ENCODE results near the gene NCAM1.
"Not testable (repeated sequence)": the region's sequence is repeated elsewhere in the genome, so short reads cannot be mapped to it uniquely, and the experiment has no call there.

The NCAM1 gene

DNA sequence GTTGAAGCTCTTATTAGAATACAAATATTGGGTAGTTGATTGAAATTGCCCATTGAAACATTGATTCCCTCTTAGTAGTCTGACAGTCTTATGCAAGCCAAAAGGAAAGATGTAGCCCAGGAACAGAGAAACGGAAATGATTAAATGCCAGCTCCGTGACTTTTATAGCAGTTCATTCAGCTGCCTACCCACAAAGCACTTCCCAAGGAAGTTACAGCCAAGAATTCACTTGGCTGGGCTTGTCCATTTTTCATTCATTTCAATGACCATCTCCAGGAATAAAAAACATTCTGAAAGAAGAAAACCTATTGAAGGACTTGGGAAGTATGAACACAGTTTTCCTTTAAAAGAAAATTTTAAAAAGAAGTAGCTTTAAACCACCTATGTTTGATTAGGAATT lies 62.0 kb downstream of the NCAM1 start:
- DNase-seq = no peak

- DNase-seq = no peak
Observed at GRCh38 chr11:113023986-113024385, 62.8 kb downstream of the NCAM1 start.

- no peak for DNase-seq
Observed at GRCh38 chr11:113026778-113027177, 65.6 kb downstream of the NCAM1 start.

- DNase-seq = no peak
Observed at GRCh38 chr11:113034576-113034975, 73.4 kb downstream of the NCAM1 start.

DNA sequence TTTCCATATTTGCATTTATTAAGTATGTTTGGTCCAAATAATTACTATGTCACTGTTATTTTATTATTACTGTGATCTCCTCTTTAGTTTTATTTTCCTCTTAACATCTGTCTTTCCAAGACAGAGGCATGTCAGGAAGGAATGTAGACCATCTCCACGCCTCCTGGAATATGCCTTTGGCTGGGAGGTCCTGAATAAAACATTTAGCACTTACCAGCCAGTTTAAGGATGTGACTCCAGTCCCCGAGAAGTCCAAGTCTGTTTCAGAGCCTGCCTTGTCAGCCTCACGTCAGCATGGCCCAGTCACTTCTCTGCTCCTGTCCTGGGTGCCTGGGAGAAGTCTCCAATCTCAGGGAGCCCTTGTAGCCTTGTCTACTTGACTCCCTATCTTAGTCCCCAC lies 74.5 kb downstream of the NCAM1 start:
- DNase-seq = no peak

DNA sequence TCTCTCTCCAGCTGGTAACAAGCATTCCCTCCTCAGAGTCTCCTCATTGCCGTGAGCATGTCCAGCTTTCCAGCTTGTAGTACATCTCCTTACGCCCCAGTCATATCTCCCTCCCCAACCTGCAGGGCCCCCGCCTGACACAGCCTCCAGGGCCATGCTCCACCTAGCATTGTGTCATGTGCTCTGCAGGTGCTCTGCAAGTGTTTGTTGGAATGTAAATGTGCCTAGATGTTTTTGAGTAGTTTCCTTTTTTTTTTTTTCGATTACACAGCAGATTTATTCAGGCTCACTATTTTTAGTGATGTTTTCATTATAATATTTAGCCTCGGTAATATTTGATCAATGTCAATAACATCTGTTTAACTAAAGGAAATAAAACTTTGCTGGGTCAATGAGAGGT lies 82.5 kb downstream of the NCAM1 start:
- DNase-seq = no peak

- no peak for DNase-seq
Observed at GRCh38 chr11:113045146-113045545, 83.9 kb downstream of the NCAM1 start.

GRCh38 chr11:113046866-113047265 lies 85.6 kb downstream of the NCAM1 start:
- no peak for DNase-seq

GRCh38 chr11:113048820-113049768 lies 87.9 kb downstream of the NCAM1 start:
- peak; percentile 20 to 32 for DNase-seq

DNA sequence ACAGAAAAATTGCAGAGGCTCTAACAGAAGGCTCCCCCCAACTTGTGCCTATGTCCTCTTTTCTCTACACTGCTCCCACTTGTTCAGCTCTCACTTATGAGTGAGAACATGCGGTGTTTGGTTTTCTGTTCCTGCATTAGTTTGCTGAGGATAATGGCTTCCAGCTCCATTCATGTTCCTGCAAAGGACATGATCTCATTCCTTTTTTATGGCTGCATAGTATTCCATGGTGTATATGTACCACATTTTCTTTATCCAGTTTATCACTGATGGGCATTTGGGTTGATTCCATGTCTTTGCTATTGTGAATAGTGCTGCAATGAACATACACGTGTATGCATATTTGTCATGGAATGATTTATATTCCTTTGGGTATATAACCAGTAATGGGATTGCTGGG lies 91.8 kb downstream of the NCAM1 start:
- not testable (repeated sequence) for DNase-seq

- DNase-seq = no peak
Observed at GRCh38 chr11:113057038-113057437, 95.8 kb downstream of the NCAM1 start.

GRCh38 chr11:113059548-113059947 lies 98.3 kb downstream of the NCAM1 start:
- DNase-seq = peak in 1 of 2 donors; percentile 3

DNA sequence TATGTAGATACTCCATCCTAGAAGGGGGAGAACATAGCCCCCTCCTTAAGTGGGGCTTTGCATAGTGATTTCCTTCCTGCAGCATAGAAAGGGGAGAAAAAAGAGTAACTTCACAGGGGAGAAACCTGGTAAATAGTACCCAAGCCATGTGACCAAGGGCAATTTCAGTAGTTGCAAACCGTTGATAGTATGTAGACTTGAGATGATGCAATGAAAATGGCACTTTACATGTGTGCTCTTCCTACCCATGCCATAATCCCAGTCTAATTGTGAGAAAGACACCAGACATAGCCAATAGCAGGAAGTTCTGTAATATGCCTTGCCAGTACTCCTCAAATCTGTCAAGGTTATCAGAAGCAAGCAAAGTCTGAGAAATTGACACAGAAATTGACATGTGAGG lies 104.1 kb downstream of the NCAM1 start:
- no peak for DNase-seq

DNA sequence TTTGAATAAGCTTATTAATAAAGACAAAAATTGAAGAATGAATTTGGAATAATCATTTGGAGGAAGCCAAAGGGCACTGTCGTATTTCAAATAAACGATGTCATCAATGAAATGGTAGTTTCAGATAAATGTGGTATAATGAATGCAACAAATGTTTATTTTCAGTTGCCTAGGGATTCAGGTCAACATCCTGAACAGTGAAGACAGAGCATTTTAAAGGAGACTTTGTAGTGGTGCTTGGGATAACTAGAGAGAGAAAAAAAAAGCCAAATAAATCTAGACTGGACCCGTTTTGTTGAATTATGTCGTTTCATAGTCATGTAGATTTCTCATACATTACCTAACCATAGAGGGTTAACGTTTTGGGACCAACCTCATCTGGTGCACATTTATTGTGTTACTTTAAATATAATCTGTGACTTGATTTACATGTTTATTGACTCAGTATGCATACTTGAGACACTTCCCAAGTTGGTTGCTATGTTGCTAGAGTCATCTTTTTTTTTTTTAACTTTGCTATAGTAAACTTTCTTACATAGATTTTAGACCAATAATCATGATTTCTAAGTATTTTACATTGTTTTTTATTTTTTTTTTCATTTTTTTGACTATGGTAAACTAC lies 111.1 kb downstream of the NCAM1 start:
- no peak for DNase-seq

GRCh38 chr11:113073290-113073953 lies 112.2 kb downstream of the NCAM1 start:
- no peak for DNase-seq

DNA sequence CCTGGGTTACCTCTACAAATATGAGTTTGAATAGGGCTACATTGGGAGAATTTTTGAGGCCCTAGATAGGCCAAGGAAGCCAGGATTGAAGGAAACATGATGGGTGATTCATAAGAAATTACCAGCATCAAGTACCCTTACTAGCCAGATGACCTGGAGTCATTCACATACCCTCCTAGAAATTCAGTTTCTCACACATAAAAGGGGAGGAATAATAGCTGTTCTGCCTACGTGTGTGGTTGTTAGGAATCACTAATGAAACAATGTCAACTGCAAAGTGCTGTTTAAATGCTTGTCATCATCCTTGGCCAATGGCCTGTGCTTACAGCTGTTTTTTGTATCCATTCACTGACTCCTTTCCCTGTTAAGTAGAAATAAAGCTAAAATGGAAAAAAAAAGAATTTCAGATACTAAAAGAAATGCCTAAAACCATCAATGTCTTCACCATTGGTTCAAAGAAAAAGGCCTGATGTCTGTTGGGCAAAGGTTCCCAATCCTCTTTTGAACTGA lies 114.4 kb downstream of the NCAM1 start:
- no peak for DNase-seq

- no peak for DNase-seq
Observed at GRCh38 chr11:113077379-113077778, 116.2 kb downstream of the NCAM1 start.

DNA sequence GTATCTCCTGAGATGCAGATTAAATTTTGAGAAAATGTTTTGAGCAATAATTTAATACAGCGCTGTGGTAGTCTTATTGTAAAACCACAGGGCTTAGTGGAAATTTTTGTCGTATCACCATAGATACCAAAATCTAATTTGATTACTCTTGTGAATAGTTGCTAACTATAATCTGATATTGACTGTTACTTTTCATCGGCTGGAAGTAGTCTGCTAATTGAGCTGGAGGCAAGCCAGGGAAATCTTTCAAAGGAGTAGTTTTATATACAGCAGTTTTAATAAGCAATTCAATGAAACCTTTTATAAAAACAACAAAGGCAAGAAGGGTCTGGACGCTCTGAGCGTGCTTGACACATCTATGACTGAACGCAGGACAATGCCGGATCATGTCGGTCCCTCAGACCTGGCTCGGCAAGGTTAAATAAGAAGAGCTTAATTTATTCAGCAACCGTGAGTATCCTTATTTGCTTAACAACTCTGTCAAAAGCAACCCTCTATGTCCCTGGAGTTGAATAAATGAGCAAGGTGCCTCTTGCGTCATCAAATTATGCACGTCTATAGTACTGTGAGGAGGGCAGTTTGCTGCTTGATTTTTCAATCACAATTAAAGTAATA lies 121.2 kb downstream of the NCAM1 start:
- DNase-seq = no peak

DNA sequence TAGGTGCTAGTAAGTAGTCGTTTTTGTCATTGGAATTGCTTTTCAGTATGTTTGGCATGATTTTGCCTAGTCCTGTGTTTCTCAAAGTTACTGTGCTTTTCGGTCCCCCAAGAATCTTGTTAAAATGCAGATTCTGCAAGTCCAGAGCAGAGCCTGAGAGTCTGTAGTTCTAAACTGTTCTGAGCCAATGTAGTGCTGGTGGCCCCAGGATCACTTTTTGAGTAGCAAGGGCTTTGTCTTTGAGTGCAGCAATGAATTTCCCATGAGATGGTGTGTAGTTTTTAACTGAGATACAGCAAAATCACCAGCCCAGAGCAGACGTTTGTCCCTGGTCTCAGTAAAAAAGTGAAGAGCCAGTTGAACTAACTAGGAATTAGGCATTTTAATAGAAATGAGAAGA lies 122.4 kb downstream of the NCAM1 start:
- DNase-seq = no peak

- no peak for DNase-seq
Observed at GRCh38 chr11:113084297-113084696, 123.1 kb downstream of the NCAM1 start.

- DNase-seq = no peak
Observed at GRCh38 chr11:113085446-113085845, 124.2 kb downstream of the NCAM1 start.

GRCh38 chr11:113087706-113088105 lies 126.5 kb downstream of the NCAM1 start:
- no peak for DNase-seq

All from inflammatory macrophage treated with lipopolysaccharide for 1 hour (primary cell).